ENCODE data around the gene BICRAL. TPM values are rescaled to one million over a fixed set of nuclear protein-coding genes. Genes with fewer than 3 reads are reported as not detected.
A peak's percentile ranks its signal among the peaks of the same experiment; 100 is the strongest.

BICRAL gene
- total RNA-seq, 1 experiment from 2014 or later, result 9.7 TPM

- no peak for TF ChIP-seq IRF2 (CRISPR knock-in tag; IDR thresholded peaks at IDR 0.05; ENCODE audit: borderline replicate concordance, low read depth)
- TF ChIP-seq ZNF512 (CRISPR knock-in tag; IDR thresholded peaks at IDR 0.05; ENCODE audit: borderline replicate concordance), result no peak
Measured at GRCh38 chr6:42745083-42745639, 36.7 kb upstream of the BICRAL start (continued).

- peak within 1 kb of the TSS; percentile 100 for H3K4me3 Mint-ChIP-seq
- no peaks in the 10 kb centered on the region for H3K9me3 Mint-ChIP-seq
- ATAC-seq (peak; percentile 78), DNase-seq (ENCODE audit: low spot score) (peak; percentile 93)
- H3K36me3 Mint-ChIP-seq, result peaks cover 2% of the 10 kb centered on the region
- no peaks in the 10 kb centered on the region for H3K27me3 Mint-ChIP-seq (ENCODE audit: low read depth)
- peaks cover 16% of the 10 kb centered on the region for H3K4me1 Mint-ChIP-seq
- ChIA-PET POLR2A (interaction anchor here (0.6 to 5.0 kb wide), 23 partner anchors 9 to 1497 kb away, joined by 3 to 42 read pairs (median 5); partner anchors contain the start of genes BICRAL, C6orf132 and RPL7L1), CTCF (interaction anchor here (0.6 to 4.0 kb wide), 10 partner anchors 17 to 182 kb away, joined by 3 to 18 read pairs (median 4); partner anchors contain the start of genes RPL7L1 and UBR2)
- H3K27ac Mint-ChIP-seq, result peak within 1 kb of the TSS; percentile 100
- TF ChIP-seq E2F4 (CRISPR knock-in tag; IDR thresholded peaks at IDR 0.05; ENCODE audit: borderline replicate concordance, low read depth) (peak; percentile 29; the same call in 1 of the 2 replicates), NFE2L1 (CRISPR knock-in tag; IDR thresholded peaks at IDR 0.05) (peak; percentile 73; the same call in 1 of the 2 replicates), IRF1 (CRISPR knock-in tag; IDR thresholded peaks at IDR 0.05) (0 out of 2 replicates have a peak, but pooled peaks have one; percentile 25), GRHL2 (CRISPR knock-in tag; IDR thresholded peaks at IDR 0.05; ENCODE audit: insufficient replicate concordance, severe bottlenecking) (no peak), HMGA2 (CRISPR knock-in tag; IDR thresholded peaks at IDR 0.05) (no peak), TEAD1 (CRISPR knock-in tag; IDR thresholded peaks at IDR 0.05) (peak; percentile 81; the same call in 1 of the 2 replicates), SMAD3 (CRISPR knock-in tag; IDR thresholded peaks at IDR 0.05; ENCODE audit: borderline replicate concordance) (no peak), NFYB (CRISPR knock-in tag; conservative IDR thresholded peaks at IDR 0.05; ENCODE audit: low read depth) (peak; percentile 61), RELA (CRISPR knock-in tag; IDR thresholded peaks at IDR 0.05; ENCODE audit: borderline replicate concordance) (no peak), CREM (CRISPR knock-in tag; IDR thresholded peaks at IDR 0.05) (peak; percentile 70; the same call in 1 of the 2 replicates), JAZF1 (CRISPR knock-in tag; IDR thresholded peaks at IDR 0.05) (no peak), ATF1 (CRISPR knock-in tag; IDR thresholded peaks at IDR 0.05) (no peak), ZBTB21 (CRISPR knock-in tag; IDR thresholded peaks at IDR 0.05; ENCODE audit: borderline replicate concordance) (no peak), AR (CRISPR knock-in tag; IDR thresholded peaks at IDR 0.05) (no peak), ZNF671 (CRISPR knock-in tag; IDR thresholded peaks at IDR 0.05) (no peak), ELF4 (CRISPR knock-in tag; IDR thresholded peaks at IDR 0.05; ENCODE audit: low read depth) (no peak), IRF2 (CRISPR knock-in tag; IDR thresholded peaks at IDR 0.05; ENCODE audit: borderline replicate concordance, low read depth) (no peak), ARID4B (CRISPR knock-in tag; IDR thresholded peaks at IDR 0.05; ENCODE audit: borderline replicate concordance) (peak; percentile 49; the same call in 1 of the 2 replicates), USF1 (CRISPR knock-in tag; IDR thresholded peaks at IDR 0.05) (0 out of 2 replicates have a peak, but pooled peaks have one; percentile 34), FOXP1 (CRISPR knock-in tag; IDR thresholded peaks at IDR 0.05; ENCODE audit: borderline replicate concordance) (0 out of 2 replicates have a peak, but pooled peaks have one; percentile 45)
Measured at GRCh38 chr6:42745640-42746462, 36.0 kb upstream of the BICRAL start, which contains the start of gene TBCC. Gene TBCC (minus strand): TSS chr6:42746103. CDS start chr6:42746073, 30 bp downstream.

All from WTC11 (cell line).